NCI-H526 treated with DMSO at 0.1 percent for 48 hours (cell line): ENCODE measurements around the gene ACOX3.

ENCODE experiments used
- DNase-seq: peaks from one replicate; lab custom pipeline; 2025; lab: John Stamatoyannopoulos, UW

Gene ACOX3

GRCh38 chr4:8467016-8467415 lies 26.5 kb upstream of the ACOX3 start:
- DNase-seq = no peak

GRCh38 chr4:8465615-8466611 lies 25.4 kb upstream of the ACOX3 start:
- no peak for DNase-seq

GRCh38 chr4:8464381-8464780 lies 23.9 kb upstream of the ACOX3 start:
- no peak for DNase-seq

GRCh38 chr4:8463811-8464210 lies 23.3 kb upstream of the ACOX3 start:
- DNase-seq = no peak

GRCh38 chr4:8461616-8462015 lies 21.1 kb upstream of the ACOX3 start:
- DNase-seq = no peak

GRCh38 chr4:8461086-8461485 lies 20.6 kb upstream of the ACOX3 start:
- DNase-seq = no peak

- no peak for DNase-seq
Measured at GRCh38 chr4:8459867-8460445, 19.4 kb upstream of the ACOX3 start.

GRCh38 chr4:8457646-8458252 lies 17.2 kb upstream of the ACOX3 start:
- no peak for DNase-seq

- no peak for DNase-seq
Measured at GRCh38 chr4:8453957-8454356, 13.4 kb upstream of the ACOX3 start.

GRCh38 chr4:8451440-8452182 lies 11.1 kb upstream of the ACOX3 start:
- no peak for DNase-seq

- DNase-seq = no peak
Measured at GRCh38 chr4:8446122-8446521, 5.6 kb upstream of the ACOX3 start.

GRCh38 chr4:8443801-8444200 lies 3.3 kb upstream of the ACOX3 start:
- no peak for DNase-seq

GRCh38 chr4:8442596-8443358 lies 2.3 kb upstream of the ACOX3 start:
- no peak for DNase-seq

- DNase-seq = no peak
Measured at GRCh38 chr4:8441499-8442091, 1.1 kb upstream of the ACOX3 start.

- DNase-seq = no peak
Measured at GRCh38 chr4:8439914-8440491, 520 bp downstream of the ACOX3 start.

GRCh38 chr4:8439168-8439567 lies 1.4 kb downstream of the ACOX3 start:
- no peak for DNase-seq

GRCh38 chr4:8438743-8439142 lies 1.8 kb downstream of the ACOX3 start:
- no peak for DNase-seq

- DNase-seq = no peak
Measured at GRCh38 chr4:8437281-8437680, 3.2 kb downstream of the ACOX3 start.

- no peak for DNase-seq
Measured at GRCh38 chr4:8435656-8436121, 4.8 kb downstream of the ACOX3 start.

- DNase-seq = no peak
Measured at GRCh38 chr4:8434251-8435073, 6.1 kb downstream of the ACOX3 start.
